HCT116 (cell line): ENCODE results near the gene RPL38. TPM values are rescaled to one million over a fixed set of nuclear protein-coding genes. Genes with fewer than 3 reads are reported as not detected.

Experiments
- ATAC-seq: fragments of 200-7000 bp; cut with Tn5 transposase; 2 replicates; pipeline ENCODE4 v1.9.1; 2020; ENCODE audit warnings: mild to moderate bottlenecking, moderate library complexity
- BruUV-seq: library from RNA; stranded (reverse); fragments of 400-500 nt; replicated peaks from 2 replicates; lab custom pipeline; 2021; lab: Mats Ljungman, UMichigan
- CTCF ChIA-PET: fragments of 300-600 bp; sonication (Branson Sonifier 250); formaldehyde crosslinking; loops from one replicate; lab custom pipeline; 2021; ENCODE audit warnings: antibody characterized with exemption; lab: Charles Lee
- POLR2A ChIA-PET: fragments of 300-600, 350-600 bp; sonication (Branson Sonifier 250); formaldehyde crosslinking; loops from one replicate; lab custom pipeline; 2021; ENCODE audit warnings: antibody characterized with exemption; lab: Charles Lee
- RAD21 ChIA-PET, 2 experiments: fragments of 300-600 bp; sonication (Branson Sonifier 250); formaldehyde crosslinking; loops; one replicate each; lab custom pipeline; 2023; ENCODE audit warnings: low total read pairs in 2 of 2; ENCODE audit not compliant: uncharacterized antibody in 2 of 2, unreplicated experiment in 2 of 2, low non-redundant PET in 1 of 2; lab: Charles Lee
- DNase-seq: peaks from one replicate; pipeline ENCODE4 v3.0.0-alpha.2; 2010; ENCODE audit warnings: low read depth, low spot score
- H2AFZ ChIP-seq: fragments of 200-600 bp; shearing (Covaris generic), sonication (generic); 2 replicates; pipeline ENCODE4 v1.6.1; 2017; ENCODE audit warnings: low read depth, mixed run types, mixed read lengths, antibody characterized with exemption, low read length; ENCODE audit not compliant: poor library complexity, severe bottlenecking
- H3K27ac ChIP-seq: 2 replicates; pipeline ENCODE4 v1.5.1; 2012; ENCODE audit warnings: low read depth, low read length
- H3K27me3 ChIP-seq: fragments of 200-600 bp; sonication (generic); 2 replicates; pipeline ENCODE4 v1.6.1; 2016; ENCODE audit warnings: mixed run types, low read length, mixed read lengths; ENCODE audit not compliant: insufficient read depth
- H3K36me3 ChIP-seq, 2 experiments: fragments of 200-500 bp in 1 of 2; fragments of 200-600 bp in 1 of 2; sonication (Bioruptor generic) in 1 of 2; sonication (generic) in 1 of 2; 2 replicates each; pipeline versions ENCODE4 v1.5.1 to v1.6.1; 2014 to 2016; ENCODE audit warnings: low read length in 2 of 2, inconsistent platforms in 1 of 2, mixed read lengths in 1 of 2, mixed run types in 1 of 2; ENCODE audit not compliant: insufficient read depth in 2 of 2, control insufficient read depth in 1 of 2
- H3K4me1 ChIP-seq, 2 experiments: fragments of 200-600 bp in 1 of 2; sonication (generic) in 1 of 2; 2 replicates each; pipeline versions ENCODE4 v1.5.1 to v1.6.1; 2012 to 2017; ENCODE audit warnings: low read length in 2 of 2, inconsistent platforms in 1 of 2, mild to moderate bottlenecking in 1 of 2, mixed read lengths in 1 of 2, mixed run types in 1 of 2, moderate library complexity in 1 of 2; ENCODE audit not compliant: insufficient read depth in 2 of 2, control insufficient read depth in 1 of 2
- H3K4me2 ChIP-seq: fragments of 200-600 bp; sonication (generic); 2 replicates; pipeline ENCODE4 v1.6.1; 2017; ENCODE audit warnings: mixed run types, low read length, mixed read lengths
- H3K4me3 ChIP-seq, 2 experiments: fragments of 200-600 bp in 1 of 2; sonication (generic) in 1 of 2; replicated peaks in 1 of 2; 2 replicates each; pipeline ENCODE4 v1.5.1; 2011 to 2016; ENCODE audit warnings: low read length in 2 of 2, control low read depth in 1 of 2, low read depth in 1 of 2, mild to moderate bottlenecking in 1 of 2, mixed read lengths in 1 of 2, mixed run types in 1 of 2
- H3K79me2 ChIP-seq: fragments of 200-600 bp; sonication (generic); 2 replicates; pipeline ENCODE4 v1.6.1; 2017; ENCODE audit warnings: mild to moderate bottlenecking, mixed run types, low read length, moderate library complexity, mixed read lengths; ENCODE audit not compliant: insufficient read depth
- H3K9ac ChIP-seq: fragments of 200-600 bp; sonication (generic); 2 replicates; pipeline ENCODE4 v1.6.1; 2016; ENCODE audit warnings: low read length, mixed read lengths
- H3K9me2 ChIP-seq: fragments of 200-600 bp; sonication (generic), shearing (Covaris generic); 2 replicates; pipeline ENCODE4 v1.6.1; 2017; ENCODE audit warnings: mixed run types, mild to moderate bottlenecking, moderate library complexity; ENCODE audit not compliant: insufficient read depth
- H3K9me3 ChIP-seq, 2 experiments: fragments of 200-500 bp in 1 of 2; fragments of 200-600 bp in 1 of 2; sonication (Bioruptor generic) in 1 of 2; sonication (generic) in 1 of 2; 2 replicates each; pipeline ENCODE4 v1.6.1; 2014 to 2017; ENCODE audit warnings: low read length in 2 of 2, mixed read lengths in 2 of 2, inconsistent platforms in 1 of 2, low read depth in 1 of 2, mild to moderate bottlenecking in 1 of 2, mixed run types in 1 of 2, moderate library complexity in 1 of 2; ENCODE audit not compliant: control insufficient read depth in 1 of 2, insufficient read depth in 1 of 2
- H4K20me1 ChIP-seq: fragments of 200-600 bp; sonication (generic), shearing (Covaris generic); 2 replicates; pipeline ENCODE4 v1.6.1; 2017; ENCODE audit warnings: mixed run types, mild to moderate bottlenecking, moderate library complexity; ENCODE audit not compliant: insufficient read depth
- CEBPB ChIP-seq: IDR thresholded peaks from 2 replicates; pipeline ENCODE4 v1.6.1; 2012; ENCODE audit warnings: low read depth
- EGR1 ChIP-seq: IDR thresholded peaks from 2 replicates; pipeline ENCODE4 v1.6.1; 2012; ENCODE audit warnings: low read depth
- MAX ChIP-seq: IDR thresholded peaks from 2 replicates; pipeline ENCODE4 v1.6.1; 2012
- POLR2A ChIP-seq: IDR thresholded peaks from 2 replicates; pipeline ENCODE4 v1.7.0; 2011; ENCODE audit warnings: borderline replicate concordance; ENCODE audit not compliant: insufficient read depth, insufficient read length; ENCODE audit errors: extremely low read depth
- POLR2AphosphoS5 ChIP-seq: IDR thresholded peaks from 2 replicates; pipeline ENCODE4 v1.6.1; 2011; ENCODE audit warnings: mild to moderate bottlenecking, low read depth, low read length, moderate library complexity
- RAD21 ChIP-seq: IDR thresholded peaks from 2 replicates; pipeline ENCODE4 v1.6.1; 2012; ENCODE audit warnings: low read depth, mild to moderate bottlenecking
- SIN3A ChIP-seq: IDR thresholded peaks from 2 replicates; pipeline ENCODE4 v1.6.1; 2012; ENCODE audit warnings: low read depth
- SRF ChIP-seq: IDR thresholded peaks from 2 replicates; pipeline ENCODE4 v1.6.1; 2012; ENCODE audit warnings: low read depth
- ZBTB33 ChIP-seq: IDR thresholded peaks from 2 replicates; pipeline ENCODE4 v1.6.1; 2011; ENCODE audit warnings: mild to moderate bottlenecking, low read length, moderate library complexity; ENCODE audit not compliant: insufficient replicate concordance; ENCODE audit errors: extremely low read depth
- ZFX ChIP-seq: fragments of 450-650 bp; IDR thresholded peaks from 2 replicates; pipeline ENCODE4 v1.6.1; 2017
- intact Hi-C: fragments of 100-400 bp; cut with micrococcal nuclease; formaldehyde crosslinking; loops from 2 replicates; pipeline ENCODE4 v1.10.0; 2022
- total RNA-seq: library from RNA; stranded (reverse); gene quantifications from one replicate; pipeline ENCODE4 v1.2.1, GENCODE V29; 2021; ENCODE audit not compliant: unreplicated experiment

Gene RPL38
- total RNA-seq, 1 experiment from 2014 or later: 1,628 TPM

GRCh38 chr17:74156878-74157277 lies 46.6 kb upstream of the RPL38 start:
- no TSS peak for BruUV-seq
- ChIA-PET CTCF (no interaction called here), POLR2A (no interaction called here), RAD21 (no interaction called here)
- no peak overlapping the region for H3K4me2 ChIP-seq
- H3K27me3 ChIP-seq: peaks cover 13% of the 10 kb centered on the region; the same call in 1 of the 2 replicates
- no peaks in the 10 kb centered on the region for H4K20me1 ChIP-seq
- no peaks in the 10 kb centered on the region for H3K9me3 ChIP-seq
- no peak overlapping the region for H3K4me3 ChIP-seq
- no peaks in the 10 kb centered on the region for H3K9me2 ChIP-seq
- peaks cover 6 to 13% of the 10 kb centered on the region in 2 experiments for H3K4me1 ChIP-seq
- H3K9ac ChIP-seq: no peak overlapping the region
- H3K27ac ChIP-seq: no peak overlapping the region
- intact Hi-C loops: no loop called here
- DNase-seq: no peak
- TF ChIP-seq POLR2A (no peak), POLR2AphosphoS5 (no peak), ZFX (no peak), CEBPB (no peak), EGR1 (no peak), SRF (no peak), RAD21 (no peak), ZBTB33 (no peak), MAX (no peak), SIN3A (no peak)
- H3K79me2 ChIP-seq: no peaks in the 10 kb centered on the region
- no peak overlapping the region for H2AFZ ChIP-seq
- no peaks in the 10 kb centered on the region for H3K36me3 ChIP-seq
- ATAC-seq: no peak
